Stimulated activated naive CD8-positive, alpha-beta T cell treated with anti-CD3 and anti-CD28 coated beads, Interleukin-15, amount 100 ng/mL, for 72 hours (primary cell): ENCODE results near the gene DNTT.
A peak's percentile ranks its signal among the peaks of the same experiment; 100 is the strongest.

Experiments
- ATAC-seq: fragments of 150-1000 bp; cut with Tn5 transposase; 2 replicates; pipeline ENCODE4 v1.10.0; 2021; ENCODE audit warnings: mild to moderate bottlenecking, moderate library complexity
- DNase-seq, 2 donors: peaks; one replicate each; pipeline ENCODE4 v3.0.0; 2021 to 2022
- H3K27ac Mint-ChIP-seq, 2 donors: one replicate each; pipeline ENCODE4 v1.8.0; 2022; ENCODE audit warnings: mild to moderate bottlenecking in 2 of 2, mixed read lengths in 2 of 2, moderate library complexity in 2 of 2
- H3K27me3 Mint-ChIP-seq: one replicate; pipeline ENCODE4 v1.8.0; 2022; ENCODE audit warnings: mixed read lengths
- H3K4me1 Mint-ChIP-seq: one replicate; pipeline ENCODE4 v1.8.0; 2022; ENCODE audit warnings: mild to moderate bottlenecking, mixed read lengths
- H3K4me3 Mint-ChIP-seq, 2 donors: one replicate each; pipeline ENCODE4 v1.8.0; 2022; ENCODE audit warnings: mild to moderate bottlenecking in 2 of 2, mixed read lengths in 2 of 2, moderate library complexity in 1 of 2
- H3K9me3 Mint-ChIP-seq, 2 donors: one replicate each; pipeline ENCODE4 v1.8.0; 2022; ENCODE audit warnings: mixed read lengths in 2 of 2

DNTT gene

GRCh38 chr10:96270571-96270970 is 33.7 kb upstream of the DNTT start:
- peaks cover 7% of the 10 kb centered on the region for H3K4me1 Mint-ChIP-seq
- DNase-seq (no peak), ATAC-seq (no peak)
- H3K9me3 Mint-ChIP-seq, result no peaks in the 10 kb centered on the region
- H3K27me3 Mint-ChIP-seq, result no peaks in the 10 kb centered on the region
- H3K4me3 Mint-ChIP-seq, result no peak overlapping the region
- H3K27ac Mint-ChIP-seq, result no peak overlapping the region

DNA sequence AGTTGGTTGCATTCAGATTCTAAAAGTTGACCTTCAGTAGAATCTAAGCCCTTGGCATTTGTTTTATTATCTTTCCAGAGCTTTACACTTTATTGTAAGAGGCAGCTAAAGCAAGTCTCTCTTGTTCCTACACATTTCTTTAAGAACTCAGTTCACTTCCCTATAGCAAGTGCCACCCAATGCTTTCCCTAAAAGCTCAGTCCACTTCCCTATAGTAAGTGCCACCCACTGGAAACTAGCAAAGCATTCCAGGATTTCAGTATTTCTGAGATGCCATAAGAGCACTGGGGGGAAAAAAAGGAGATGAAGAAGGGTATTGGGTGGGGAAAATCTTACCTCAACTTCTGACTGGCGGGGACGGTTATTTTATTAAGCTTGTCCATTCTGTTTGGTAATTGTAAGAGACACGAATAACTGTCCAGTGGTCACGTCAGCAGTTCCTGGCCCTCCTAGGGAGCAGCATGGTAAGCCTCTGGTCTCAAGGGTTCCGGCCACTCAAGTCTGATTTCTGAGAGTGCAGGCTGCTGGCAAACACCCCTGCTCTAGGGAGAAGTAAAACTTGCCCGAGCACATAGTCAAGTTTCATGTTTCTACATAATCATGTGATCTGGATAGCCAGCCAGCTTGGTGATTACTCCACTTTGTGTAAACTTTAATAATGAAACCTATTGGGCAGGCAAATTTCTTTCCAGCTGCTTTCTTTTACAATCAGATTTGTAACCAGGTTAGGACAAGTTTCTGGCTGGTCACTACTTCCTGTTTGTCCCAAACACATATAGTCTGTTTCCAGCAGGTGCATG is 33.0 kb upstream of the DNTT start, which contains the start of gene BLNK:
TSS of gene BLNK (minus strand) at position 554 of the 800 bp plus-strand sequence. CDS start at position 383, 171 bp downstream.
- H3K9me3 Mint-ChIP-seq, result no peaks in the 10 kb centered on the region
- DNase-seq, result no peak
- ATAC-seq, result no peak
- peak within 1 kb of the TSS in 1 of 2 donors; percentile 17 for H3K4me3 Mint-ChIP-seq
- H3K27ac Mint-ChIP-seq, result no peak within 1 kb of the TSS
- no peaks in the 10 kb centered on the region for H3K27me3 Mint-ChIP-seq
- peaks cover 7% of the 10 kb centered on the region for H3K4me1 Mint-ChIP-seq

- Mint-ChIP-seq H3K4me3 (no peak overlapping the region), H3K9me3 (no peaks in the 10 kb centered on the region), H3K27me3 (no peaks in the 10 kb centered on the region), H3K27ac (no peak overlapping the region), H3K4me1 (no peaks in the 10 kb centered on the region)
- no peak for ATAC-seq
- no peak for DNase-seq
These were observed 31.6 kb upstream of the DNTT start for GRCh38 chr10:96272316-96273280.

- no peaks in the 10 kb centered on the region for H3K4me1 Mint-ChIP-seq
- no peaks in the 10 kb centered on the region for H3K9me3 Mint-ChIP-seq
- no peak overlapping the region for H3K4me3 Mint-ChIP-seq
- DNase-seq, result no peak
- no peak for ATAC-seq
- peak overlapping the region in 1 of 2 donors; percentile 10 for H3K27ac Mint-ChIP-seq
- no peaks in the 10 kb centered on the region for H3K27me3 Mint-ChIP-seq
These were observed 28.4 kb upstream of the DNTT start for GRCh38 chr10:96275685-96276418.

- DNase-seq, result no peak
- H3K27ac Mint-ChIP-seq, result peak overlapping the region in 1 of 2 donors; percentile 10
- no peak overlapping the region for H3K4me3 Mint-ChIP-seq
- no peaks in the 10 kb centered on the region for H3K9me3 Mint-ChIP-seq
- no peaks in the 10 kb centered on the region for H3K27me3 Mint-ChIP-seq
- ATAC-seq, result no peak
- no peaks in the 10 kb centered on the region for H3K4me1 Mint-ChIP-seq
These were observed 27.8 kb upstream of the DNTT start for GRCh38 chr10:96276426-96276825.

DNA sequence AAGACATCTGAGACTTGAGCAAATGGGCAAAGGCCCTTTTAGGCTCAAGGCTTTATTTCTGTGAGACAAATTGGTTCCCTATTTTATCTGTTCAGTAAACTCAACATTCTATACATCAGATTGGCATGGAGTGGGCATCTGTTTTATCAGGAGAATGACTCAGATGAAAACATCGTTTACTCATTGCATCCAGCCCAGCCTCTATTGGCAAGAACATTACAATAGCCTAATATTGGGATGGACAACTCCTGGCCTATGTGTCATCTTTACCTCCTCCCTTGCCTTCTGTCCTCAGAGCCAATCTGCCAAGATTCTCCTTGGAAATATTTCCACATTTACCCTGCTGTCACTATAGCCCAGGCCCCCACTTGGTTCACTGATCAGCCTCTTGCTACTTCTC is 27.4 kb upstream of the DNTT start:
- Mint-ChIP-seq H3K4me3 (no peak overlapping the region), H3K27ac (peak overlapping the region in 1 of 2 donors; percentile 12), H3K4me1 (no peaks in the 10 kb centered on the region), H3K27me3 (no peaks in the 10 kb centered on the region), H3K9me3 (no peaks in the 10 kb centered on the region)
- ATAC-seq, result no peak
- no peak for DNase-seq

- Mint-ChIP-seq H3K9me3 (no peaks in the 10 kb centered on the region), H3K27me3 (no peaks in the 10 kb centered on the region), H3K27ac (no peak overlapping the region), H3K4me3 (no peak overlapping the region), H3K4me1 (no peaks in the 10 kb centered on the region)
- no peak for DNase-seq
- no peak for ATAC-seq
These were observed 25.0 kb upstream of the DNTT start for GRCh38 chr10:96279191-96279641.

DNA sequence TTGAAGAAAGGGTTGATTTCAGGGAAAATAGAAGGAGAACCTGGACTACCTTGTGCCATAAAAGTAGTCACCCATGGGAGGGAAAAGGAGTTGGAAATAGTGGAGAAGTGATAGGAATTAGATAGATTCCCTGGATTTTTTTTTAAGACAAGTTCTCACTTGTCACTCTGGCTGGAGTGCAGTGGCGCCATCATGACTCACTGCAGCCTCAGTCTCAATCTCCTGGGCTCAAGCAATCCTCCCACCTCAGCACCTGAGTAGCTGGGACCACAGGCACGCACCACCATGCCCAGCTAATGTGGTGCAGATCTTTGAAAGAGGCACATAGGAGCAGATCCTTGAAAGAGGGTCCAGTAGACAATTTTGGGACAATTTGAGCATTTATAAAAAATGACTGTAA is 23.4 kb upstream of the DNTT start:
- Mint-ChIP-seq H3K9me3 (no peaks in the 10 kb centered on the region), H3K27me3 (no peaks in the 10 kb centered on the region), H3K27ac (no peak overlapping the region), H3K4me1 (no peaks in the 10 kb centered on the region), H3K4me3 (no peak overlapping the region)
- ATAC-seq (no peak), DNase-seq (no peak)

GRCh38 chr10:96281444-96282029 is 22.7 kb upstream of the DNTT start:
- H3K27me3 Mint-ChIP-seq, result no peaks in the 10 kb centered on the region
- H3K4me3 Mint-ChIP-seq, result no peak overlapping the region
- no peak overlapping the region for H3K27ac Mint-ChIP-seq
- no peaks in the 10 kb centered on the region for H3K9me3 Mint-ChIP-seq
- ATAC-seq, result no peak
- H3K4me1 Mint-ChIP-seq, result no peaks in the 10 kb centered on the region
- no peak for DNase-seq

DNA sequence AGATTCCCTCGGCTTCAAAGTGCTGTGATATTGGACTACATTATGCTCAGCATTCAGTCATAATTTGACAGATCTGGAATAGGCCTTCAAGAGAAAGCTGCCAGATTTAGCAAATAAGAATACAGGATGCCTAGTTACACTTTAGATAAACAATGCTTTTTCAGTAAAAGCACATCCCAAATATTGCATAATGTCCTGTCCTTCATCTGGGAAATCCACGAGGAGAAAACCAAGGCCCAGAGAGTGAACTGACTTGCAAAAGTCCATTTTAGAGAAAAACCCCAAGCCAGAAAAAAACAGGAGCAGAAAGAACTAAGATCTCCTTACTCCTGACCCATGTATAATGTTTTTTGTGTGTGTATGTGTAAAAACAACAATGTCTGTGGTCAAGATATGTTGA is 20.9 kb upstream of the DNTT start:
- Mint-ChIP-seq H3K9me3 (no peaks in the 10 kb centered on the region), H3K4me1 (peaks cover 14% of the 10 kb centered on the region), H3K27me3 (no peaks in the 10 kb centered on the region), H3K27ac (no peak overlapping the region), H3K4me3 (no peak overlapping the region)
- ATAC-seq, result no peak
- no peak for DNase-seq

DNA sequence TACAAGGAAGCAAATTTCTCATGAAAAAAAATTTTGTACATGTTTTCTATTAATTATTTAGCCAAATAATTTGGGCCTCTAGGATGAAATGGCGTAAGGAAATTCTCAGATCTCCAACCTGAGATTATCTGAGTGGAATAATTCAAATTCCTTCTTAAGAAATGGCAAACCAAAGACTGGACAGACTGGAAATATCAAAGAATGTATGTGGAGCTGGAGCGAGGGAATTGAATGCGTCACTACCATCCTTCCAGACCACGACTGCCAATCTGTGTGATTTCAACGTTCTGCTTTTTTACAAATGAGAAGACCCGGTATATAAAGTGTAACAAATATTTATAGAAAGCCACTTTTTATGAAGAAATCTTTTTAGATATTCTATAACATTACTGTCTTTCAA is 20.5 kb upstream of the DNTT start:
- no peaks in the 10 kb centered on the region for H3K9me3 Mint-ChIP-seq
- H3K4me1 Mint-ChIP-seq, result peaks cover 17% of the 10 kb centered on the region
- no peak for ATAC-seq

GRCh38 chr10:96285331-96285752 is 18.9 kb upstream of the DNTT start:
- no peak for ATAC-seq
- Mint-ChIP-seq H3K9me3 (no peaks in the 10 kb centered on the region), H3K27me3 (no peaks in the 10 kb centered on the region), H3K27ac (no peak overlapping the region), H3K4me3 (no peak overlapping the region), H3K4me1 (peaks cover 17% of the 10 kb centered on the region)
- DNase-seq, result no peak

More for the DNA sequence above, 20.5 kb upstream of the DNTT start:
- no peak for DNase-seq
- H3K27ac Mint-ChIP-seq, result no peak overlapping the region
- H3K4me3 Mint-ChIP-seq, result no peak overlapping the region
- no peaks in the 10 kb centered on the region for H3K27me3 Mint-ChIP-seq

DNA sequence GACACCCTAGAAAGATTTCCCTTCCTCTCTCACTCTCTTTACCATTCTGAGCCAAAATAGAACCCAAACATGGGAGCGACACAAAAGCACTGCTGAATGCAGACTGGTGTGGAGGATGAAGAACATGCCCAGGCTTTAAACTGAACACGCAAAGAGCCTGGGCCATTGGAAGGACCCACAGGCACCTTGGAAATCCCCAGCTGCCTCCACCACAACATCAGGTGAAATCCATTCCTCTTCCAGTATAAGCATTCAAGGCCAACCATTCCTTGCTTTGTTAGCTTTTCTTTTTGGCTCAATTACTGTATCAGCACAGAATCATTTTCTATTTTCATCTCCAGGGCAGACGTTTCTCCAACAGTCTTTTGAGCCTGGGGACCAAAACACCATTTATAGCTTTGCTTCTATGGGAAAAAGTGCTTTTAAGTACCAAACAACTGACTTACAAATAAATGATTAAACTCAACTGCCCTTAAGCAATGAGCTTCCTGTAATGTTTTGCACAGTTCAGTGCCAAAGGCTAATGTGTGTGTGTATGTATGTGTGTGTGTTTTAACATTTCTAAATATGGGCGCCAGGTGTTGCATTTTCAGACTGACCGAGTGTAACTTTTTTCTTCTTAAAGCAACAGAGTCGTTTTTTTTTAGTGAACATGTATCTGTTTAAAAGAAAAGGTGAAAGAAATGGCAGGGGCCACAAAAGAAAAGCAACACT is 16.7 kb upstream of the DNTT start:
- no peaks in the 10 kb centered on the region for H3K9me3 Mint-ChIP-seq
- no peaks in the 10 kb centered on the region for H3K27me3 Mint-ChIP-seq
- DNase-seq (no peak), ATAC-seq (no peak)
- peak overlapping the region in 1 of 2 donors; percentile 43 for H3K27ac Mint-ChIP-seq
- H3K4me1 Mint-ChIP-seq, result peaks cover 17% of the 10 kb centered on the region
- peak overlapping the region; percentile 51 to 55 for H3K4me3 Mint-ChIP-seq

DNA sequence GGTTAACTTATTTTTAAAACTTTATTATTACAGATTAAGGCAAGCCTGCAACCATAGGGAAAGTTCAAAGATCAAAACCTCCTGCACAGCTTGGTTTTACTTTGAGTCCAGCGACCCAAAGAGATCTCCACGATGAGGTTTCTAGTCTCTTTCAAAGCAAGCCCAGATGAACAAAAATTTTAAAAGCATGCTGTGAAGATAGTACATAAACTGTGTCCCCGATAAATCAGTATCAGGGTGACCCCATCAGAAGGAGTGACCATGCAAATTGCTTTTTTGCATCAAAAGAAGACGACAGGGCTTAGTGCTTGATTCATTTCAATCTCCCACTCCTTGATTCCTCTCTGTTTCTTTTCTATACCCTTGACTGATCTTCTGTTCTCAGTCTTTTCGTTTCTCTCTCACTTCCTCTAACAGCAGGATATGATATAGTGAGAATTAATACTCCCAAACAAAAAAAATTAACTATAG is 16.0 kb upstream of the DNTT start:
- peak overlapping the region; percentile 51 to 55 for H3K4me3 Mint-ChIP-seq

More for the DNA sequence above, 16.0 kb upstream of the DNTT start:
- Mint-ChIP-seq H3K27me3 (no peaks in the 10 kb centered on the region), H3K27ac (peak overlapping the region in 1 of 2 donors; percentile 6), H3K4me1 (peaks cover 17% of the 10 kb centered on the region), H3K9me3 (no peaks in the 10 kb centered on the region)
- DNase-seq (no peak), ATAC-seq (no peak)
